ENCODE results near the gene HYOU1.

- TF ChIP-seq EP300 (IDR thresholded peaks at IDR 0.05) = no peak
- no peak for TF ChIP-seq POLR2A (IDR thresholded peaks at IDR 0.05)
- TF ChIP-seq, protein P1, sequence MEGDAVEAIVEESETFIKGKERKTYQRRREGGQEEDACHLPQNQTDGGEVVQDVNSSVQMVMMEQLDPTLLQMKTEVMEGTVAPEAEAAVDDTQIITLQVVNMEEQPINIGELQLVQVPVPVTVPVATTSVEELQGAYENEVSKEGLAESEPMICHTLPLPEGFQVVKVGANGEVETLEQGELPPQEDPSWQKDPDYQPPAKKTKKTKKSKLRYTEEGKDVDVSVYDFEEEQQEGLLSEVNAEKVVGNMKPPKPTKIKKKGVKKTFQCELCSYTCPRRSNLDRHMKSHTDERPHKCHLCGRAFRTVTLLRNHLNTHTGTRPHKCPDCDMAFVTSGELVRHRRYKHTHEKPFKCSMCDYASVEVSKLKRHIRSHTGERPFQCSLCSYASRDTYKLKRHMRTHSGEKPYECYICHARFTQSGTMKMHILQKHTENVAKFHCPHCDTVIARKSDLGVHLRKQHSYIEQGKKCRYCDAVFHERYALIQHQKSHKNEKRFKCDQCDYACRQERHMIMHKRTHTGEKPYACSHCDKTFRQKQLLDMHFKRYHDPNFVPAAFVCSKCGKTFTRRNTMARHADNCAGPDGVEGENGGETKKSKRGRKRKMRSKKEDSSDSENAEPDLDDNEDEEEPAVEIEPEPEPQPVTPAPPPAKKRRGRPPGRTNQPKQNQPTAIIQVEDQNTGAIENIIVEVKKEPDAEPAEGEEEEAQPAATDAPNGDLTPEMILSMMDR (IDR thresholded peaks at IDR 0.05) = no peak
These were observed 44.3 kb downstream of the HYOU1 start for GRCh38 chr11:119012629-119013170.

All from sigmoid colon (tissue), 4 donors.